UCSD-AML1 (cell line): ENCODE results near the gene MC4R.
"Not testable (repeated sequence)": the region's sequence is repeated elsewhere in the genome, so short reads cannot be mapped to it uniquely, and the experiment has no call there.

Experiments used
- DNase-seq: peaks from one replicate; lab custom pipeline; 2025; ENCODE audit not compliant: unreplicated experiment; lab: John Stamatoyannopoulos, UW

Gene MC4R

DNA sequence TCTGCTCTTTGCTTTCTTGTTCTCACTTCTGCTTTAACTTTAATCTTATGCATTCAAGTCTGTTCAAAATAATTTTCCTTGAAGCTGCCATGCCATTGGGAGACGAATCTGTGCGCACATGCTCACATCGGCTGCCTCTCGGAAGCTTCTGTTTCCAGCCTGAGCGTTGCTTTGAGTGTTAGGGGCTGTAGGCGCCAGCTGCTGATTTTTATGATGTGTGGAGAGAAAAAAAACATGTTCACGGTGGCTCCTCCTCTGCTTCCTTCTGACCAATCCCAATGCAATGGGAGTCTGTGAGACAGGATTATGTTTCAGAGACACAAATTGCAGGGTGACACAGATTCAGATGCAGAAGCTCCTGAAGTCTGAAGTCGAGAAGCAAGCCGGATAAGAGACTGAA lies at the start of gene MC4R:
MC4R (minus strand) TSS at position 180 of the 400 bp plus-strand sequence. CDS start 426 bp downstream, outside the sequence.
- no peak for DNase-seq

DNA sequence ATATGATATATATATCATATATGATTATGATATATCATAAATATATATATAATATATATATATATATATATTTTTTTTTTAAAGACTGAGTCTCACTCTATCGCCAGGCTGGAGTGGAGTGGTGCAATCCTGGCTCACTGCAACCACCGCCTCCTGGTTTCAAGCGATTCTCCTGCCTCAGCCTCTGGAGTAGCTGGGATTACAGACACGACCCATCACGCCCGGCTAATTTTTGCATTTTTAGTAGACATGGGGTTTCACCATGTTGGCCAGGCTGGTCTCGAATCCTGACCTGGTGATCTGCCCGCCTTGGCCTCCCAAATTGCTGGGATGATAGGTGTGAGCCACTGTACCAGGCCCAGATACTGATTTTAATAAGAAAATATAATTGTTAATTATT lies 49.7 kb upstream of the MC4R start:
- DNase-seq: not testable (repeated sequence)

DNA sequence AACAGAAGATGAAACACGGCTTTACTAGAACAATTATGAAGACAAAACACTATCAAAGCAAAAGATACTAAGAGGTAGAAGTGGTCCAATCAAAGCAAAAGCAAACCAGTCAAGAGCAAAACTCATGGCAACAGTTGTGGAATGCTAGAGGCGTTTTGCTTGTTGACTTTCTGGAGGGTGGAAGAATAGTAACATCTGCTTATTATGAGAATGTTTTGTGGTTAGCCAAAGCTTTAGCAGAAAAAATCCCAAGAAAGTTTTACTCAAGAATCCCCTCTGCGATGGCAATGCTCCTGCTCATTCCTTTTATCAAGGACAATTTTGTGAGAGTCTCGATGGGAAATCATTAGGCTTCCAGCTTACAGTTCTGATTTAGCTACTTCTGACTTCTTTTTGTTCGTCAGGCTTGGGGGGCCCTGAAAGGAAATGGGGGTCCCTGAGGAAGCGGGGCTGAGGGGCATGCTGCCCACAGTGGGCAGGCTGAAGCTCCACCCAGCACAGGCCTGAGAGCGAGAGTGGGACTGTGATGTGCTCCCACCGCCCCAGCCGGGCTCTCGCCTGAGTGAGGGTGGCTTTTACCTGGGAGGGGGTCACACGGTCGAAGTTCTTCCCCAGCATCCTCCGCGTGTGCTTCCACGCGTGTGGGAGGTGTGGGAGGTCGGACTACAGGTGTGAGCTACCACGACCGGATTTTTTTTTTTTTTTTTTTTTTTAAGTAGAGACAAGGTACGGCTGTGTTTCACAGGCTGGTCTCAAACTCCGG lies 49.0 kb upstream of the MC4R start:
- DNase-seq: no peak

DNA sequence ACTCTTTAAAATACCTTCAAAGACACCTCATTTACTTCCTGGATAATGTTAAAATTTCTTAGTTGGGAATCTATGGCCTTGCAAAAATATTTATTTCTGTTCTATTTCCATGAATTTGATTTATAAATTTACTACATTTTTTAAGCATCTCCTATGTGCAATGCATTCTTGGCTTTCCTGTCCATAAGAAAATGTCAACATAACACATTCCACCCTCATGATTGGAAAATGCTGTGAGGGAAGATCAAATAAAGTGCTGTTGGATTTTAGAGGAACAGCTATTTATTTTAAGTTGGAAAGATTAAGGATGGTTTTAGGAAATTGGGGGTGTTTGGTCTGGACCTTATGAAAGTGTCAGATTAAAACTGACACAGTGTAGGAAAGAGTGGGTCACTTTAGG lies 45.4 kb upstream of the MC4R start:
- DNase-seq: no peak

DNA sequence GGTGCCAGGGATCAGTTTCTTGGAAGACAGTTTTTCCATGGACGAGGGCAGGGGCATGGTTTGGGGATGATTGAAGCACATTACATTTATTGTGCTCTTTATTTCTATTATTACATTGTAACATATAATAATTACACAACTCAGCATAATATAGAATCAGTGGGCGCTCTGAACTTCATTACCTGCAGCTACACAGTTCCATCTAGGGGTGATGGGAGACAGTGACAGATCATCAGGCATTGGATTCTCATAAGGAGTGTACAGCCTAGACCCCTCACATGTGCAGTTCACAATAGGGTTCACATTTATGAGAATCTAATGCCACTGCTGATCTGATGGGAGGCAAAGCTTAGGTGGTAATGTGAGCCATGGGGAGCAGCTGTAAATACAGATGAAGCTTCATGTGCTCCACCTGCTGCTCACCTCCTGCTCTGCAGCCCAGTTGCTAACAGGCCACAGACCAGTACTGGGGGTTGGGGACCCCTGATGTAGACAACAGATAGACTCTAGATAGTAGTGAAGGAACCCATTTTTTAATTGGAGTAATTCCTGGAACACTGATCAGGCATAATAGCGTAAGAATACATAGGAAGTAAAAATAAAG lies 41.5 kb upstream of the MC4R start:
- DNase-seq: no peak

DNA sequence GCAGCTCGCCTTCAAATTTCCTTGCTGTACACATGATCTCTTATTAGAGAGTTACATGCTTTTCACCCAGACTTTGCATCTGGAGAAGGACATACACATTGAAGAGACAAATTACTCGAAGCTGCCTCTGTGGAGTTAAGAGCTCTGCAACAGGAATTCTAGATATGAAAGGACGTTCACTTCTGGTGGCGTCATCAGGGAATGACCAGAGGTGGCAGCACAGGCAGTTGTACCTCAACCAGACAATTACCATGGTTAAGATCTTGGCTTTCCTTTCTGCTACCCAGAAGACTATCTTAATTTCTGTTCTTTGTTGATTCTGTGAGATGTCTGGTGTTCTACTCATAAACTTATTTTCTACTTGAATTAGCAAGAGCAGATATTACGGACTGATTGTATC lies 39.1 kb upstream of the MC4R start:
- no peak for DNase-seq

DNA sequence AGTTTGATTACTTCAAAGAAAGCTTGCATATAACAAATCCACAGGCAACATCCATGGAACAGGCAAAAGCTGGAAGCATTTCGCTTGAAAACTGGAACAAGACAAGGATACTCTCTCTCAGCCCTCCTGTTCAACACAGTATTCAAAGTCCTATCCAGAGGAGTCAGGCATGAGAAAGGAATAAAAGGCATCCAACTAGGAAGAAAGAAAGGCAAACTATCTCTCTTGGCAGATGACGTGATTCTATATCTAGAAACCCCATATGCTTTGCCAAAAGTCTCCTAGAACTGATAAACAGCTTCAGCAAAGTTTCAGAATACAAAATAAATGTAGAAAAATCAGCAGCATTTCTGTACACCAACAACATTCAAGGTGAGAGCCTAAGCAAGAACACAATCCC lies 34.1 kb upstream of the MC4R start:
- DNase-seq: no peak

DNA sequence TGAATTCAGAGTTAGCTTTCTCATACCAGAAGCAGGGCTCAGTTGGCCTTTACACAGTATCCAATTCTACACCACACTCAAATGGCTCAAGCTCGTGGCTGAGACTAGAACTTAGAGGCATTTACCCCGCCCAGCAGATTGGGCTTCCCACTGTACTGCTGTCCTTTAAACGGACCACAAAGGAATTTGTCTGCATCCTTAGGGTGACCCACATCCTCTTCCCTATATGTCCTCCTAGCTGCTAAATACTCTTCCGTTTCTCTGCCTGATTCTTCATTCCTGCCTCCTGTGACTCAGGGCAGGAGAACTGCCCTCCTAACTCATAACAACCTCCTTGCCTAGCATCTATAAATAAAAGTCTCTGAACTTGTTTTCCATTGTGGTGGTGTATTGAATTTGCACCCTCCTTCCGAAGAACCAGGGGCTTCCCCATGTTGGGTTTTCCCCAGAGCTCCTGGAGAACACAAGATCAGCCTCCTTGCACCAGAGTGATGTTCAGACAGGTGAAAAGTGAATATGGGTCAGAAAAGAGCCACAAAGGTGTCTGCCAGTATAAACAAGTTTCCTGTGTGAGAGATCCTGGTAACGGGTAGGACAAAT lies 32.0 kb upstream of the MC4R start:
- no peak for DNase-seq

DNA sequence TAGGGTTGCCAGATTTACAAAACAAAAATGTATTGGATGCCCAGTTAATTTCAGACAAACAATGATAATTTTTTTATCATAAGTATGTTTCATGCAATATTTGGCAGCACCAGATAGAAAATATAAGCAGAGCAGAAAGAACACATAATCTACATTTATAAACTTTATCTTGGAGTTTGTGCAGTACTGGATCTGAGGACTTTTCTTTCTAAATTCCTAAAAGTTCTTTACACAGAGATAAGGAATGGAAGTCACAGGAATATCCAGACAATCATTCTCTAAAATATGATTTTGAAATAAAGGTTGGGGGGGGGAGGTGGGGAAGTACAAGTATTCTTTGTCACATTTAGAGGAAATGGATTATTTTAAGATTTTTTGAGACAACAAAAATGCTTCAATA lies 28.8 kb upstream of the MC4R start:
- no peak for DNase-seq

DNA sequence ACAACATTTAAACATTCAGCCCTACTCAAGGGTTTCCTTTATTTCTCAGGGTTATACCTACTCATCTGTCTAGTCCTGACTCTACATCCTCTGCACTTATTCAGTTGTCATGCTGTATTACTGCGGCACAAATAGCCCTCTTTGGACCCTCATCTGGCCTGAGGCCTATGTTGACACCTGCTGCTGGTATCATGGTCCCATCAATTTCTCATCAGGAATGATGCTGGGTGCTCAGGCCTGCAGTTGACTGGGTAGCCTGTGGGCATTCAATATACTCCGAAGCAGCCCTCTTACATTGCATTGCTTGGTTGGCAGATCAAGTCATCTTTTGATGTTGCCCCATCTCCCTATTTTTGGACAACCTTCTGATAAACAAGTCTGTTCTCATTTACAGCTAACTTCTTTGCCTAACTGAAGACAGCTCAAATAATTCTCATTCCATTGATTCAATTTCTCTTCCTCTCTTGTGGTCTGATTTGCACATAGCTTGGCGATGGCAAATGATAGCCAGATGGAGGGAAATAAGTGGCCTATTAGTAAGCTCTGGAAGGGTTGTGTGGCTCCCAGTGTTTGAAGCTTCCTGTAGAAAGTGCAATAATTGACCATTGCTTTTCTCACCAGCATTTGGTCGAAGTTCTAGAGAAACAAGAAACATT lies 19.1 kb upstream of the MC4R start:
- DNase-seq: no peak

DNA sequence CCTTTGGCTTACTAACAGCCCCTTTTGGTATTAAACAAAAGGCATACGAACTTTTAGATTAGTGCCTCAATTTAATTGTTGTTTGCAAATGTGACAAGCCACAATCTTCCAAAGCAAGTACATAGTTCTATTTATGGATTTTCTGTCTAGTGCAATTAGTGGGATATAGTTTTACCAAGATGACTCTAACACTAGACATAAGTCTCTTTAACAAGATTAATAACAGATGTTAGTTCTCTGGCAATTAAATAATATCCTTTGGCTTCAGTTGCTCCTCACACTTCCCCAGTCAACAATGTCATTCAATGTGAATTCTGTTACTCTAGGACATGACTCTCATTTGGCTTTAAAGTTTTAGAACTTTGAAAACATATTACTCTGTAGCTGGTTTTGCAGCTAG lies 16.7 kb upstream of the MC4R start:
- DNase-seq: no peak

DNA sequence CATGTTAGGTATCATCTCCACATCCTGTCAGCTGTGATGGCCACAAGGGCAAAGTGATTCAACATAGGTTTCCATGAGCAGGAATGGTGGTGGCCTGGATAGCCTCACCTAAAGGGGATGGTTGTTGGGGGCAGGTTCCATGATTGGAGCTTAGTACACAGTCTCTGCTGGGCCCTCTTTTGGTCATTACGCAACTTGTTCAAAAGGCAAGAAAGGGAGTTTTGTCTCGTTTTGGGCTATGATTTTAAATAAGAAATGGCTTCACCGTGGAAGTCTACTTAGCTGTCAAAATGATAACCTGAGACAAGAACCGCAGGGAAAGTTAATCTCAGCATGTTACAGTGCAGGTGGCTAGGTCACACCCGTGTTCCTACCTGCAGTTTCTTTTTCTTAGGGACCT lies 13.1 kb upstream of the MC4R start:
- no peak for DNase-seq

DNA sequence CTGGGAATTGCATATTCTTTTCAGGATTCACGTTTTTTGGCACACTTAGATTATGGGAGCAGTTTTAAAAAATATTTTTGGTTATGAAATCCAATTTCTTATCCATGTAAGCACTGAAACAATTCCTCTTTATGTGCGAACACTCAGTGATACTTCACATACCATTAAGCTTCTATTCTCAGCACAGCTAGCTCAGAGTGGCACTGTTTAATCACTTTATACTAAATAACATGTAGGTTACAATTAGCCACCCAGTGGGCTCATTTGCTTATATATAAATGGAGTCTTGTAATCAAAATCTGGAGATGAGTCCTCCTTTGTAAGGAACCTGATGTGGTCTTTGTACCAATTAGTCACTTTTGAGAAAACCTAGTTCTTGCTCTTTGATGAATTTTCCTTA lies 11.3 kb upstream of the MC4R start:
- DNase-seq: no peak

DNA sequence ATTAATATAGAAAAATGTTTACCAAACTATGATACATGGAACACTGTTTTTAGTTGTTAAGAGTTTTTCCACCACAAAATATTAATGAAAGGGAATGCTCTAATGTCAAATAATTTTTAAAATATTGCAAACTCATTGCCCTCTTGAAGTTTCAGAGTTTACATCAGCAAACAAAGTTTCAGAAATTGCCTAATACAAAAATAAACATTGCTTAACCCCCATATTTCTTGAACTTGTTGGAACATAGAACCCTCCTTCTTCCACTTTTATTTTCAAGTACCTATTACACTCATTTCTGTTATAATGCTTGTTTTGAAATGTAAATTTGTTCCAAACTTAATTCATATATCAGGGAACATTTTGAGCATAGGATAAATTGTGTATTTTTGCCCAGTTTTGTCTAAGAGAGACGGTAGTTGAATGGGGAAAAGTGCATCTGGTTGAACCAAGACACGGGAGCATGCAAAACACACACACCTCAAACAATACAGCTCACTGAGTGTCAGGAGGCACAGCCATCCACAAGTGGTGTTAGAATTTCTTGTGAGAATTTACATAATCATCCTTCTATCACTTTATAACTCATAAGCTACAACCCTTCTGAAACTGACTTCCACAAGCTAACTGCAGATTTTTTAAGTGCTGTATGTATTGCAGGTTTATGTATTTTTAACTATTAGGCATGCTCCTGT lies 5.3 kb upstream of the MC4R start:
- no peak for DNase-seq

DNA sequence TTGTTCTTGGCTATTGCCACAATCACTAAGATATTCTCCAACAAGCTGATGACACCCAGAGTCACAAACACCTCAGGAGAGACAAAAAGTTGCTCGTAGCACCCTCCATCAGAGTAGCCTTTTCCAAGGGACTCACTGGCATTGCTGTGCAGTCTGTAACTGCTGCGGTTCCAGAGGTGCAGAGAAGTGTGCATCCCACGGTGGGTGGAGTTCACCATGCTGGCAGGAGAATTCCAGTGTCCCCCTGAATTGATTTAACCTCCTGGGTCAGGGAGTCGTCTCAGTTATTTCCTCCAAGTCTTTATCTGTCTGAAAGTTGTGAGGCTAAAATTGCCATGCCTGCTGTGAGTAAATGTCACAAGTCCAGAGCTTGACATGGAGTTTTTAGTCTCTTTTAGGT lies 443 bp downstream of the MC4R start:
- no peak for DNase-seq

DNA sequence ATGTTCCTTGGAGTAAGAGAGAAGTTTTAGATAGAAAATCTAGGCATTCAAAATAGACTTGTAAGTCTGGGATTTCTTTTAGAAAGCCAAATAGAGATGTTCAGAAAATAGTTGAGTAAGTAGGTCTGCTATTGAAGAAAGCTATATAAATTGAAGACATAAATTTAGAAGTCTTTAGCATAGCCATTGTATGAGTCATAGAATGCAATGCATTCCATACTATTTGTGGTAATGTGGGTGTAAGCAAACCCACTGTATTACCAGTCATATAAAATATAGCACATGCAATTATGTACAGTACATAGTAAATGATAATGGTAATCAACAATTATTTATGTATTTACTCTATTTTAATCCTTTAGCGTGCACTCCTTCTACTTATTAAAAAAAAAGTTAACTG lies 14.1 kb downstream of the MC4R start:
- DNase-seq: no peak

DNA sequence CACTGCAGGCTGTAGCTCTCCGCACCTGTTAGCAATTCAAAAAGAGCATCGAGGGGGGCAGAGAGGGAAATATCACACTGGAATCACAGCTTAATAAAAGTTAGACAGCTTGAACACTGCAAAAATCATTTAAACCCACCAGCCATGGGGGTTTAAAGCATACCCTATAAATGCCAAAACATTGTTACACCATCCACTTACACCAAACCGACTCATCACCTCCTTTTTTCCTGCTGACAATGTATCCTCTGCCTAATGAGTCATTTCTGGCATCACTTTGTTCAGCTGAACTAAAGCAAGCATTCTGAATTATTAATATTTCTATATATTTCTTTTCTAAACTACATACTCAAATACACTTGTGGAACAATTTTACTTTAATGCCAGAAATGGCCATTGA lies 21.6 kb downstream of the MC4R start:
- DNase-seq: no peak

DNA sequence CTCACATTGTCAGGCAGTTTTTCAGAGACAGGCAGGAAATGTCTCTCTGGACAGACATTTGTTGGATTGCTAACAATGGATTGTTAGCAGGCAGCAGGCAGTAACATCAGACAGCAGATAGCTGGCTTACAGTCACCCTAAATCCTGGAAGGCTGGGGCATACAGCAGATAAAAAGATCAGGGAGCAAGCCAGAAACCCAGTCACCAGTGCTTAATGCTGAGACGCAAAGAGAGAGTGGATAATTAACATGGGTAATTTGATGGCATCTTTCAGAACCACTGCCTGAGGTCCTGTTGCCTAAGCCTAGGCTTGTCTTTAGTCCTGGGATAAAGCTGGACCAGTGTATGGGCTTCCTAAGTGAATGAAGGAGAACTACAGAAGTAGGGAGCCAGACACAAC lies 22.4 kb downstream of the MC4R start:
- no peak for DNase-seq

DNA sequence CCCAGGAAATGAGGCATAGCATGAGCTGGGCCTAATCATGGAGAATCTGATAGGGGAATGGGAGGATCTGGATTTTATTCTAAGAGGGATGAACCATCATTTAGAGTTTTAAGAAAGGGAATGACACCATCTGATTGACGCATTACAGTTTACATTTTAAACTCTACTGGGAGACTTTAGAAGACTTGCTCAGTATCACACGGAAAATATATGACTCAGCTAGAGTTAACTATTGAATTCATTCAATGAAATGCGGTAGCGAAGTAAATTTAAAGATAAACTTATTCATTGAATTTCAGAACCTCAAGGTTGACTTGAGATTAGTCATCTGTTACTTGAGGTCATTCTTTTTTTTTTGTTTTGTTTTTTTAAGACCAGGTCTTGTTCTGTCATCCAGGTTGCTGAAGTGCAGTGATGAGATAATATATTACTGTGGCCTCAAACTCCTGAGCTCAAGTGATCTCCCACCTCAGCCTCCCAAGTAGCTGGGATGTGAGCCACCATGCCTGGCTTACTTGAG lies 25.0 kb downstream of the MC4R start:
- no peak for DNase-seq

DNA sequence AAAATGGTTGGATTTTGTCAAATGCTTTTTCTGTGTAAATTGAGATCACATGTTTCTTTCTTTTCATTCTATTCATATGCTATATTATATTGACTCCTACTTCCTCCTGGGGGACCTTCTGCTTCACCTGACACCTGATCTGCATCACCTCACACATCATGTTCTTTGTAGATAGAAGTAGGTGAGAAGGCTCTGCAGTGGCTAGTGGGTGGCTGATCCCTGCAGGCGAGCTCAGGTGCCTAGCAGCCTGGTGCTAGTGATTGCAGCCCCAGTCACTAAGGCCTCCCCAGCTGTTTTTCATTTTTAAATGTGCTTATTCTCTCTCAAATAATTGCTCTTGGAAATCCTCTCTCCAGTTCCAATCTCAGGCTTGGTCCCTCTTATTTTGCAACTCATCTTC lies 33.6 kb downstream of the MC4R start:
- DNase-seq: no peak

DNA sequence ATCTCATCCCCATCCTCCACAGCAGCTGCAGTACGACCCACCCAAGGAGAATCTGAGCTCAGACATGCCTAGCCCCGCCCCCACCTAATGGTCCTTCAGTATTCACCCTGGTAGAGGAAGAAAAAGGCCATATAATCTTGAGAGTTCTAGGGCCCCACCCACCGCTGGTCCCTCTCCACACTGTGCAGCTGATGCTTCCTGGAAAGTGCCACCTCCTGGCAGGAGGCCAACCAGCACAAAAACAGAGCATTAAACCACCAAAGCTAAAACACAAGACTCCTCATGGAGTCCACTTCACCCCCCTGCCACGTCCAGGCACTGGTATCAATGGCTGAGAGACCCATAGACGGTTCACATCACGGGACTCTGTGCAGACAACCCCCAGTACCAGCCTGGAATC lies 40.7 kb downstream of the MC4R start:
- DNase-seq: no peak
